Brain pericyte (primary cell): ENCODE measurements around the gene CC2D2A.
A peak's percentile ranks its signal among the peaks of the same experiment; 100 is the strongest.

Experiments
- DNase-seq: peaks from one replicate; pipeline ENCODE4 v3.0.0-alpha.2; 2012; ENCODE audit warnings: low read depth, low spot score

The CC2D2A gene

DNA sequence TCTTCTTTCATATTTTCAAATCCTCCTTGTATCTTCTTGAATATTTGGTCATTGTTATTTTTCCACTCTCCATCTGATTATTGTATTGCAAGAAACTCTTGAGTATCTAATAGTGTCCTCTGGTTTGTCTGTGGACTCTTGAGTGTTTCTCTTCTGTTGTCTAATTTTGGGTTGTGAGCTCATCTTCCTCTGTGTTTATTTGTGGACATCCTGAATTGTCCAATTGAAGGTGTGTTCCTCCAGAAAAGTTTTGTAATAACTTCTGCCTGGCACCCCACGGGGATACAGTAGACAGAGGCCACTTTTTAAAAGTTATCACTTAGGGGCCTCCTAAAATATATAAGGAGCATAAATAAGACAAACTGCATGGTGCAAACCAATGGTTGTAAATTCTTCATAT lies 3.1 kb upstream of the CC2D2A start:
- no peak for DNase-seq

DNA sequence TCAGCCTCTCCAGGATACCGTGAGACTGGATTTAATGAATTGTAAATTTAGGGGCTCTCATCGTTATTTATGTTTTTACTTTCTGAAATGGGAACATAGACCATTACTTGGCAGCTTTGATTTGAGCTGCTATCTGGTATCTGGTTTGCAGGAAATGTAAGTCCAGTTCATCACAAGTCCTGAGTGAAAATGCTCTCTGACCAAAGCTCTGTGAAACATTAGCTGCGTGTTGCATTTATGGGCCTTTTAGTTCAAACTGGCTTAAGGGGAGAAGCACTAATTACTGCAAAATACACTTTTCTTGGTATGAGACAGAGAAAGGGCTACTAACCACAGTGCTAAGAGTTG lies 420 bp downstream of the CC2D2A start:
- no peak for DNase-seq

DNA sequence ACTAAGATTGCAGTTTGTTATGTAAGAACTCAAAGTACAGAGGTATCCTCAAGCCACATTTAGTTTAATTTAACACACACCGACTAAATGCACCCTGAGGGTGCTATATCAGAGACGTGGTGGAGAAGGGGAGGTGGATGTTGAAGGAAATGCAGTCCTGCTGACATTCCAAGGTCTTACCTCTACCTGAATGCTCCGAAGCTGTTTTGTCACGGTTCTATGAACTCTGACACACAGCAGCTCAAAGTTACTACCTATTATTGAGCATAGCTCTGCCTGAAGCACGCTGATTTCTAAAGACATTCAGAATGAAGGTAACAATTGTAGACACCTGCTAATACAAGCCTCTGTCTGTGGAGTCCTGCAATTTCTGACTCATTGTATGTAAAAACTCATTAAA lies 6.7 kb downstream of the CC2D2A start:
- DNase-seq, result no peak

DNA sequence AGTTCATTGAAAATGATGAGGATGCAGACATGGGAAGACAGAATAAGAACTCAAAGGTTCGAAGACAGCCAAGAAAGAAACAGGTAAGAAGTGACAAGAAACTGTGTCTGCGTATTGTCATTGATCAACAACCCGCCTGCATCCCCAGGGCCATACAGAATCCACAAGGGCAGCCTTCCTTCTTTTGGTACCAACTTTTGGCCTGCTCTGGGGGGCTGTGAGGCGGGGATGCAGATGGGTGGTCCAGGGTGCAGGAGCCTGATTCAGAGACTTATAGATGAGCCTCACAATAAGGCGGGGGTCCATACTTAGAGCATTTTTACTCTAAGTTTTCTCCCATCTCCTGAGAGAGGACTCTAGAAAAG lies 9.0 kb downstream of the CC2D2A start:
- DNase-seq, result no peak

DNA sequence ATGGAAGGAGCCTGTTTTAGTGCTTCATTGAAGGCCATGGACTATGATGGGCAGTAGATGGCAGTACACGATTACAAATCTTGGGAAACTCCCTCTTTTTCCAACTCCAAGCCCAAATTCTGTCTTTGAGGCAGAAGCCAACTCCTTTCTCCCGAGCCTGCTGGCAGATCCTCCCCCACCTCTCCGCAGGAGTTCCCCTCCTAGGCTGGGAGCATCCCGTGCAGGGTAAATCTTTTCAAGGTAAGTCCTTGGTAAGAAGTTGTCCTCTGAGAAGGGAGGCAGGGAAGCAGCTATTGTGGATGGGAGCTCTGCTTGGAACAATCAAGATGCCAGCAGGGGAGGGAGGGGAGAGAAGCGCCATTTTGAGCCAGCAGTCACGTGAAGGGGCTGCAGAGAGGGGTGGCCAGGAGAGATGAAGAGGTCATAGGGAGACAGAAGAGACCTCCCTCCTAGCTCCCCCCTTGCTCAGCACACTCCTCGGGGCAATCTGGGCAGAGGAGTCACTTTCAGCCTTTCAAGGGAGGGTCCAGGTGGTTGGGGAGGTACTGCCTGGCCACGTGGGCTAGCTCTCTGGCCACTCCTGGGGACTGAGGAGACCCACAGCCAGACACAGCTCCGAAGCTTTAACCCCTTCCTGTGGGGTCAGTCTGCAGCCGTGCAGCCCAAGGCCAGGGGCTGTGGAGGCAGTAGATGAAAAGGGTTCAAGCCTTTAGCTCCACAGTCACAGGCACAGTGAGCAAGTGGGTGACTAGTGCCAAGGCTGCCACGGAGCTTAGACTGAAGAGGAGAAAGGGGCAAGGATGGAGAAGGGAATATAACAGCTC lies 9.6 kb downstream of the CC2D2A start:
- DNase-seq, result peak; percentile 69

DNA sequence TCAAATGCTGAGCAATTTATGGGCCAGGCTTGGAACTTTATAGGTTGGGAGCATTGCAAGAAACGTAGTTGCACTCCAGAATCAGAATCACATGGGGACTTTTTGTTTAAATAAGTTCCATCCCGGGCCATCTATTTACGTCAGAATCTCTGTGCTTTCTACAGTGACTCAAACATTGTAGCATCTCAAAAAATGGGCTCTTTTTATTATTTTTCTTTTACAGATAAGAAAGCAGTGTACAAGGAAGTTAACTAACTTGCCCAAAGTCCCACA lies 10.2 kb downstream of the CC2D2A start:
- DNase-seq, result no peak

DNA sequence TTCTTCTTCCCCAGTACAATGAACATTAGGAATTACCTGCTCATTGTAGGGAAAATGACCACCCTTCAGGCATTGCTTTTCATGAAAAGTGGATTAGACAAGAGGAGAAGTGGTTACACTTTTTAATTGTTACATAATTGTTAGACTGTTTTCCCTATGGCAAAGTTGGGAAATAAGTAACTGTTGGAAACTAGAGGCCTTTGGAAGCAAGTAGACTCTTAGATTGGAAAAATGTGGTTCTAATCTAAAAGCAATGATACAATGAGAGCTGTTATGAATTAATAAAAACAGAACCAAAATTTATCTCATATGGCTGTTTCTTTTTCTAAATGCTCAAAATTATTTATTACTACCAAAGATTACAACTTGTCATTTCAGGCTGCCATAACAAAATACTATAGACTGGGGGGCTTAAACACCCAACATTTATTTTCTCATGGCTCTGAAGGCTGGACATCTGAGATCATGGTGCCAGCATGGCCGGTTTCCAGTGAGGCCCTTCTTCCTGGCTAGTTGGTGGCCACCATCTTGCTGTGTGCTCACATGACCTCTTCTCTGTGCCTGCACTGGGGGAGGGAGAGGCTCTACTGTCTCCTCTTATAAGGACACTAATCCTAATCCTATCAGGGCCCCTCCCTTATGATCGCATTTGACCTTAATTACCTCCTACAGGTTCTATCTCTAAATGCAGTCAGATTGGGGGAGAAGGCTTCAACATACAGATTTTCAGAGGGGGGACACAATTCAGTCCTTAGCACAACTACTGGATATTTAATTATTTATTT lies 12.5 kb downstream of the CC2D2A start:
- no peak for DNase-seq

DNA sequence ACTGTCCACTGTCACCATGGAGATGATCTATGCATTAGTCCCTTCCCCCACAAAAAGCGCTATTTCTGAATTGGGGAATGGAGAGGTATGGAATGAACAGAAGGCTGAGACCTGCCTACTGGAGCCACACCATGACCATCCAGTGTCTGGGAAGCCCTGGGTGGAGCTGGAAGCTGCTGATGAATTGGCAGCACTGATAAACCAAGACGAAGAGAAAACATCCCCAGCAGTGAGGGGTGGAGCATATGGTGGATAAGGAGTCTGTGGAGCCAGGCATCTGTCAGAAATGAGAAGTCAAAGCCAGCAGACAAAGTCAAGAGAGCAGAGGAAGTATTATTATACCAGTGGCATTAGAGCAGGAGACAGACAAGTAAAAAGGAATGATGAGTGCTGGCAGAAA lies 13.2 kb downstream of the CC2D2A start:
- no peak for DNase-seq

DNA sequence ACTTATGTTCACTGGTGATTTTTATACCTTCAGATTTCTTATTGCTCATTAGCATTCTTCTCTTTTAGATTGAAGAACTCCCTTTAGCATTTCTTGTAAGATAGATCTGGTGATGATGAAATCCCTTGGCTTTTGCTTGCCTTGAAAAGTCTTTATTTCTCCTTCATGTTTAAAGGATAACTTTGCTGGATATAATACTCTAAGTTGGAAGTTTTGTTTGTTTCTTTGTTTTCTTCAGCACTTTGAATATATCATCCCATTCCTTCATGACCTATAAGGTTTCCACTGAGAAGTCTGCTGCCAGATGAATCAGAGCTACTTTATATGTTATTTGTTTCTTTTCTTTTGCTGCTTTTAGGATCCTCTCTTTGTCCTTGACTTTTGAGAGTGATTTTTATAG lies 18.5 kb downstream of the CC2D2A start:
- DNase-seq, result no peak

DNA sequence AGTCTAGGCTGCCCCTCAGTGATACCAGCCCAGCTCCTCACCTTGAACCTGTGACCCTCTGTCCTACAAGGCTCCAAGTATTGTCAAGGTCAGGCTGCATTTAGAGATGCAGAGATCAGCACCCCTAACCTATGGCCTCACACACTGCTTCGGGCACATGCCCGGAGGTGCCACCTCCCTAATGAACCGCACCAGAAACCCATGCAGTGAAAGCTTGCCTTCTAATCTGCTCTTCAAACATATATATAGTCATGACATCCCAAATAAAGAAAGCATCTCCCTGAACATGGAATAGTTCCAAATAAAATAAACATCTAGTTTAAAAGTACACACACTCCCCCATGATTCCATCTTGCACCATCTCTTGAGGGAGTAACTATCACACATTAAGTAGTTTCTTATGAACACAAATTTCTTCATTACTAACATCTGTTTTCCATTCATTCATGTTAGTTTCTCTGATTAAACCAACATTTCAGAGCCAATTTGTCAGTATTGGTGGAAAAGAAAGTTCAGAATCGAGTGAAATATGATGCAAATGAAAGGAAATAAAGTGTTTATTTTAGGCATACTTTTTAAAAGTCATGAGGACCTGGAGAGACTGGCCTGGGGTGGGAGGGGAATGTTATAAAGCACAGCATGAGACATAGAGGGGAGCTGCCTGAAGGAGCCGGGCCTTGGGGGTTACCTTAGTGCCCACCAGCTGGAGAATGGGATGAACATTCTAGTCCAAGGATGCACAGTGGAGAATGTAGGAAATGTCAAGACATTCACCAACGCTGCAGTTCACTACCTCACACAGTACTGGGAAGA lies 19.2 kb downstream of the CC2D2A start:
- DNase-seq, result peak; percentile 86

DNA sequence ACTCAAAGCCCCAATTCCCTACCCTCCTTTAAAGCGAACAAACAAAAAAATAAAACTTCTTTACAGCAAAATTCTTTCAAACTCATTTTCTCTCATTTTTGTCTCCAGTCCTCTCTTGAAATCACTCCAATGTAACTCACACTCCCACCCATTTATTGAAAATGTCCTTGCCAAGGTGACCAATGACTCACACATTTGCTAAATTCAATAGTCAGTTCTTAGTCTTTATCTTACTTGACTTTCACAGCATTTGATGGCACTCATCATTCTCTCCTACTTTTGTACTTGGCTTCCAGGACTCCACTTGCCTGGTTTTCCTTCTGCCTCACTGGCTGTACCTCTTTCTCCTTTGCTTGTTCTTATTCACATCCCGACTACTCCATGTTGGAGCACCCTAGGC lies 19.9 kb downstream of the CC2D2A start:
- no peak for DNase-seq

DNA sequence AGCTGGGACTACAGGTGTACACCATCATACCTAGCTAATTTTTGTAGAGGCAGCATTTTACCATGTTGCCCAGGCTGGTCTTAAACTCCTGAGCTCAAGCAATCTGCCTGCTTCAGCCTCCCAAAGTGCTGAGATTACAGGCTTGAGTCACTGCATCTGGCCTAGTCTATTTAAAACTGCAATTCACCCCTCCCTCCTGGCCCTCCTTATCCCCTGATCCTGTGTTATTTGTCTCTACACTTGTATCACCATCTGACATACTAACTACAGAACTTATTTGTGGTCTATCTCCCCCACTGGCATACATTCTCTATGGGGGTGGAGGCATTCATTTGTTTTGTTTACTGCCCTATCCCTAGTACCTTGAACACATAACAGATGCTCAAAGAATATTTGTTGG lies 23.7 kb downstream of the CC2D2A start:
- DNase-seq, result no peak

DNA sequence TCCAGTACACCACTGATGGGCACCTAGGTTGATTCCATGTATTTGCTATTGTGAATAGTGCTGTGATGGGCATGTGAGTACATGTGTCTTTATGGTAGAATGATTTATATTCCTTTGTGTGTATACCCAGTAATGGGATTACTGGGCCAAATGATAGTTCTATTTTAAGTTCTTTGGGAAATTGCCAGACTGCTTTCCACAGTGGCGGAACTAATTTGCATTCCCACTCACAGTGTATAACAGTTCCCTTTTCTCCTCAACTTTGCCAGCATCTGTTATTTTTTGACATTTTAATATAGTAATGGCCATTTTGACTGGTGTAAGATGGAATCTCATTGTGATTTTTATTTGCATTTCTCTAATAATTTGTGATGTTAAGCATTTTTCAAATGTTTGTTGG lies 25.9 kb downstream of the CC2D2A start:
- DNase-seq, result no peak

DNA sequence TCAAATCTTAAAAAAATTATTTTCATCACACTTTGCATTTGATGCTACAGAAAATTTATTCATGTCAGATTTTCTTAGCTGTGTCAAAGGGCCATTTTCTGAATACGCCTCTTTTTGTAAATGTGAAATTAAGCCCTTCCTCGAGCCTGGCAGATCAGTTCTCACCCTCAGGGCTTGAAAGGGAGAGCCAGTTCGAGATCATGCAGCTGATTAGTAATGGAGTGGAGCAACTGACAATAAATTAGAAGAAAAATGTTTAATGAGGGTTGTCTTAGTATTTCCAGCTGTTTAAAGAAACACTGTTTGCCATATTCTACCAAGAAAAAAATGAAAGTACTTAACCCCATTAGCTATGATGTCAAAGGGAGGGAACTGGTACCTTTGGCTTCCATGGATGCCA lies 28.7 kb downstream of the CC2D2A start:
- no peak for DNase-seq

DNA sequence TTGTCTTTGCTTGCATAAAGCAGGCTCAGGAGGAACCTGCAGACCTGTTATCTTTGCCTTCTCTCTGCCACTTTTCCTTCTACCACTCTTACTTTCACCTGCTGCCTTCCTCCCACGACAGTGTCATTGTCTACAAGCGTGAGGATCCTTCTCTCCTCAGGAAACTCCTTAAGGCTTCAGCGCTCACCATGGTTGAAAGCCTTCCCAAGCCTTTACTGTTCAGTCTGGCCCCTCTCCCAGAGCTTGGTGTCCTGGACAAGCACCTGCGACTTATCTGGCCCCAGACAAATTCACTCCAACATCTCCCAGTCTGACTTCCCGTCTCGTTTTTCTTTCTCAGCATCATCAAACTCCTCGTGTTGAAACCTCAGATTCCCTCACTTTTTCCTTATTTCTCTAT lies 31.0 kb downstream of the CC2D2A start:
- DNase-seq, result no peak

DNA sequence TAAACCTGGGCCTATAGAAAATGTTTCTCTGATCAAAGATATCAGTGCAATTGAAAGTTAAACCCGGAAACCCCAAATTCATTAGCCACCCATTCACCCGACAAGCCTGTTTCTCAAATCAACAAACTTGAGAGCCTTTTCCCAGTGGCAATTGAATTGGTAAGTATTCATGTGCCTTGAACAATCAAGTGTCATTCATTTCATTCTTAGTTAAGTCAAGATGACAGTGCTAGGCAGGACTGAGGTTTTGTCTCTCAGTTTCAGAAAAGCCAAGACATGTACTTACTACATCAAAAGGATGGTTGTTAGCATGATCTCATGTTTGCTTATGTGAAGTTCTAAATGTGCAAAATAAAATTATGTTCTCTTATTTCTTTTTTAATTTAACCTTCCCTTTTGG lies 32.3 kb downstream of the CC2D2A start:
- DNase-seq, result no peak

DNA sequence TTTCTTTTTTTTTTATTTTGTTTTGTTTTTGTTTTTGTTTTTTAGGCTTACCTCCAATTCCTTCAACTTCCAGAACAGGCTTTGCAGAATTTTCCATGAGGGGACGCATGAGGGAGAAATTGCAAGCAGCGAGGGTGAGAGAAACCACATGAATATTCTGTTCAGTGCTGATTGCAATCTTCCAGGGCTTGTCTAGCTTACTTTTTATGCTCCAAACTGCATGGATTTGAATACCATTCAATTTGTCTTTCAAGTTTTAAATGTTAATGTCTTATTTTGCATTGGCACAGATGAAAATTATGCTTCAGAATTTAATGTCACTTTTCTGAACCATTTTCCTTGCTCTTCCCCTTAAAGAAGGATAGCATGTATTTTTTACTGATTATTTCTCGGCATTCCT lies 32.7 kb downstream of the CC2D2A start:
- no peak for DNase-seq

DNA sequence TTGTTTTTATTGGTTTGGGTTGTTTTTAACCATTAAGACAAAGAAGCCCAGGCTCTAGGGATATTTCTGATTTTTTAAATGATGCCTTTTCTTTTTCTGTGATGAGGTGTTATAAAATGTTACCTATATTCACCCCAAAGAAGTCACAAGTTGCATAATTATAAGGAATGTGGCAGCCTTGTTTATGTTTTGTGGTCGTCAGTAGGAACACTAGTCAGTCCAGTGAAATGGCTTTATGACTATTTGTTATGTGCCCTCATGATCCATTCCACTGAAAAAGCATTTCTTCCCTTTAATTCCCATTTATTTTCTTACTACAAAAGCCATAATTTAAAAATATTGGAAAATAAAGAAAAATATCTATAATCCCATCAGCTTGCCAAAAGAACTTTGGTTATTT lies 34.4 kb downstream of the CC2D2A start:
- DNase-seq, result no peak

DNA sequence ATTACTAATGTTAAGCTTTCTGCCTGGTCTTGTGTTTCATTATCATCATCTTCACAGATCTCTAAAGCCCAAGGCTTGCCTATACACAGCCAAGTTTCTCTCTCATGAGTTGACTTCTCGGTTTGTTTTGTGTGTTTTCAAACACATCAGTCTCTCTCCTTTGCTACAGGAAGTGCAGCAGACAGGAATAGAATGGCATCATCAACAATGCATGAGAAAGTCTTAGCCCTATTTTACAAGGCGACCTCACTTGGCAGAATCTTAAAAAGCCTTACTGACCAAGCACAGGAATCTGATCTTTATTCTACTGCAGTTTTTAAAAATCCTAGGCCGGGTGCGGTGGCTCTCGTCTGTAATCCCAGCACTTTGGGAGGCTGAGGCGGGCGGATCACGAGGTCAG lies 36.8 kb downstream of the CC2D2A start:
- no peak for DNase-seq

DNA sequence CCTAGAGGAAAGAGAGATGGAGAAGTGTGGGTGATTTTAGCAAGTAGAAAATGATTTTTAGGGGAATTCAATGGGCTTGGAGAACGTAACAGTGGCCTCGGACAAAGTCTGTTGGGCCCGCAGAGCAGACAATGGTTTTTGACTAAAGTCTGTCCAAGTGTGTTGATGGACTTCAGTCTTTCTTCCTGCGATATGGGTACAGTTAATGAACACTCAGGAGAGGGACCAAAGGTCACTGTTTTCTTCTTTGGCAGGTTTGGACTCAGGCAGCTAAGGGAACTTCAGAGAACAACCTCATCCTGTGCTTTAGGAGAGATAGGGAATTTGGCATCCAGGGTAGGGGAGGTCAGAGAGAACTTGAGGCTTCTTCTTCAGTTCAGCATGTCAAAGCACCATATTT lies 38.0 kb downstream of the CC2D2A start:
- no peak for DNase-seq

DNA sequence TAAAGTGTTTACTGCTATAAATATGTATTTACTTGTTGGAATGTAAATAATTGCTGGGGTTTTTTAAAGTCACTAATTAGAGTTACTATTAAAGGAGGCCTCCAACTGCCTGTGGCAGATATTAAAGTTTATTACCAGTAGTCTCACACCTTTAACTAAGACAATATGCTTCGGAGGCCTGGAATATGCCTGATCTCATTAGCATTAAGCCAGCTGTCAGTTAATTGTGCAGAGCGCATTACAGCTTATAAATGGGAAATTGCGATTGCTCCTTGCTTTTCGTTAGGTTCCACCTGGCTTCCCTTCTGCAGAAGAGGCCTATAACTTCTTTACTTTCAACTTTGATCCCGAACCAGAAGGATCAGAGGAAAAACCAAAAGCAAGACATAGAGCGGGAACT lies 41.3 kb downstream of the CC2D2A start:
- DNase-seq, result no peak

DNA sequence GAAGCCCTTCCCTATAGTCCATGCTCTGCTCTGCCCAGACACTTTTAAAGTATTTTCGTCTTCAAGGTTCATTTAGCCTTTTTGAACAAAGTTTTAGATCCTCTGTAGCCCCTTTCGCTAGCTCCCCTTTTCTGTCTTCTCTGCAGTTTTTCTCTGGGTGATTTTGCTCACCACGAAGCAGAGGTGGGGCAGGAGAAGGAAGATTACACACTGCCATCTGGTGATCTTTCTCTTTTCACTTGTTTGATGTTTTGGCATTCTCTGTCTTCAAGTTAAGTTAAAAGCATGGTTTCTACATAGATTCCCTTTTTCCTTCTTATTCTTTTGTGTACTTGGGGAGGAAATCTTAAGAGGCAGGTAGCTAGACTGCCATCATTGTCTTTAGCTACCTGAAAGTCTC lies 43.9 kb downstream of the CC2D2A start:
- DNase-seq, result no peak

DNA sequence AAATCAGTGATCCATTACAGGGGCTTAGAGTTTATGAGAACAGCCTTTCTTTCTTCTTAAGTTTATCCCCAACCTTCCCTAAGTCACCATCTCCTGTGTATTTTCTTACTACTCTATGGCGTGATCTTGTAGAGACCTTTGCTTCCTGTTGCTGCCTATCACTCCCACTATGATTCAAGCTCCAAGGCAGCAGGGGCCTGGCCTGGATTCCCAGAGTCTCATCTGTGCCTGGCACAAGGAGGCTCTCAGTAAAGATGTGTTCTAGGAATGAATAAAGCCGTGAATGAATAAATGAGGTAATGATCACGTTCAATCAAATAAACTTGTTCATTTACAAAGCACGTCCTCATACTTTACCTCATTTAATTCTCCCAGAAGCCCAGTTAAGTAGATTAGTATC lies 45.4 kb downstream of the CC2D2A start:
- no peak for DNase-seq
